Measurements from ENCODE around the gene TMEM51.

TMEM51 gene

DNA sequence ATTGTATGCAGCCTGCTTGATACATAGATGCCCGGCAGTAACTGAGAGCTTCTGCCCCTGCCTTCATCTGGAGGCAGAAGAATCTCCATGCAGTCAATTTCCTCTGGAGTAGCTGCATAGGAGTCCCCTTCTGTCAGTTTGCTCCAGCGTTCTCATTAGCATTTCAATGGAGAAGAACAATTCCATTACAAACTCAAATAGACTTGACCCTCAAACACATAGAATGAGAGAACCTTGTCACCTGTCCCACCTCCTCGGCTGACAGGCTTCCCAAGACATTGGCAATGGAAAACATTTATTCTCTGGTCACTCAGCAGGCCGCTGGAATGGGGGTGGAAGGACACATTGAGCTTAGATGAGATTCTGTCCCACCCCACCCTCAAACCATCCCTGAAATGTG is 45.6 kb upstream of the TMEM51 start:
- DNase-seq (ENCODE audit: extremely low read depth, insufficient read length): no peak
- TF ChIP-seq, protein P1, sequence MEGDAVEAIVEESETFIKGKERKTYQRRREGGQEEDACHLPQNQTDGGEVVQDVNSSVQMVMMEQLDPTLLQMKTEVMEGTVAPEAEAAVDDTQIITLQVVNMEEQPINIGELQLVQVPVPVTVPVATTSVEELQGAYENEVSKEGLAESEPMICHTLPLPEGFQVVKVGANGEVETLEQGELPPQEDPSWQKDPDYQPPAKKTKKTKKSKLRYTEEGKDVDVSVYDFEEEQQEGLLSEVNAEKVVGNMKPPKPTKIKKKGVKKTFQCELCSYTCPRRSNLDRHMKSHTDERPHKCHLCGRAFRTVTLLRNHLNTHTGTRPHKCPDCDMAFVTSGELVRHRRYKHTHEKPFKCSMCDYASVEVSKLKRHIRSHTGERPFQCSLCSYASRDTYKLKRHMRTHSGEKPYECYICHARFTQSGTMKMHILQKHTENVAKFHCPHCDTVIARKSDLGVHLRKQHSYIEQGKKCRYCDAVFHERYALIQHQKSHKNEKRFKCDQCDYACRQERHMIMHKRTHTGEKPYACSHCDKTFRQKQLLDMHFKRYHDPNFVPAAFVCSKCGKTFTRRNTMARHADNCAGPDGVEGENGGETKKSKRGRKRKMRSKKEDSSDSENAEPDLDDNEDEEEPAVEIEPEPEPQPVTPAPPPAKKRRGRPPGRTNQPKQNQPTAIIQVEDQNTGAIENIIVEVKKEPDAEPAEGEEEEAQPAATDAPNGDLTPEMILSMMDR (IDR thresholded peaks at IDR 0.05; ENCODE audit: insufficient read depth, low read length, poor library complexity, severe bottlenecking): no peak
- H3K36me3 ChIP-seq (ENCODE audit: control insufficient read depth, insufficient read depth, low read length): no peaks in the 10 kb centered on the region

DNA sequence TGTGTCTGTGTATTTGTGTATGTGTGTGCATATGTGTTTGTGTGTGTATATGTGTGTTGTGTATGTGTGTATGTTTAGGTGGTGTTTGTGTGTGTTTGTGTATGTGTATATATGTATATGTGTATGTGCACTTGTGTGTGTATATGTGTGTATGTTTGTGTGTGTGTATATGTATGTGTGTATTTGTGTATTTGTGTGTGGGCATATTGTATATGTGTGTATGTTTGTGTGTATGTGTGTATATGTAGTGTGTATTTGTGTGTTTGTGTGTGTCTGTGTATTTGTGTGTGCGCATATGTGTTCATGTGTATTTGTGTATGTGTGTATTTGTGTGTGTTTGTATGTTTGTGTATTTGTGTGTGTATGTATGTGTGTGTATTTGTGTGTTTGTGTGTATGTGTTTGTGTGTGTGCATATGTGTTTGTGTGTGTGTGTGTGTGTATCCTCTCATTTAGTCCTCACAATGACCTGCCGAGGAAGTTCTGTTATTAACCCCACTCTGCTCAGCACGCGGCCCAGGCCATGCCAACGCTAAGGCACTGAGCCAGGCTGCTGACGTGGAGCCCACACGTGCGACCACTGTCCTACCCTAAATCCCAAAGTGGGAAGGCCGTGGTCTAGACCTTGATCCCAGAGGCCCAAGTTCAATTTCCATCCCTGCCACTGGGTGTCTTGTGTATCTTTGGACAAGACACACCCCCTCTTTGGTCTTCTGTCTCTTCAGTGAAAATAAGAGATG is 43.2 kb upstream of the TMEM51 start:
- DNase-seq (ENCODE audit: extremely low read depth, insufficient read length): no peak
- no peak overlapping the region for H3K4me3 ChIP-seq (replicated peaks; ENCODE audit: low read depth, low read length)
- H3K27me3 ChIP-seq (replicated peaks; ENCODE audit: control insufficient read depth, insufficient read depth, low read length): no peaks in the 10 kb centered on the region
- TF ChIP-seq, protein P1 (IDR thresholded peaks at IDR 0.05; ENCODE audit: insufficient read depth, low read length, poor library complexity, severe bottlenecking): no peak
- H3K36me3 ChIP-seq (ENCODE audit: control insufficient read depth, insufficient read depth, low read length): no peaks in the 10 kb centered on the region

More for the DNA sequence above, 45.6 kb upstream of the TMEM51 start:
- Histone ChIP-seq H3K27me3 (replicated peaks; ENCODE audit: control insufficient read depth, insufficient read depth, low read length) (no peaks in the 10 kb centered on the region), H3K4me3 (replicated peaks; ENCODE audit: low read depth, low read length) (no peak overlapping the region)

DNA sequence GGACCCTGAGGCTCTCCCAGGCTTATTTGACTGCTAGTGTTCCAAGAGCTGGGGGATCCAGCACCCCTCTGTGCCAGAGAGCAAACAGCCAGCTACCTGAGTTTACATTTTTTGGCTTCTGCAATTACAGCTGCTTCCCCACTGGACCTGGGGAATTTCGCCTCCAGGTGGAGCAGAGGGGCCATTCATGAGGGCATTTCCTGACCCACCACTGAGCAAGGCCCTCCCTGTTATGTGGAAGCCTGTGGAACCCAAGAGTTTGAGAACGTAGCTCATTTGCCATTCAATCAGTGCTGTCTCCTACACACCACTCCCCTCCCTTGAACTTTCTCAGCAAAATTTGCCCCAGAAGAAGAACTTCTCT is 42.7 kb upstream of the TMEM51 start:
- TF ChIP-seq, protein P1 (IDR thresholded peaks at IDR 0.05; ENCODE audit: insufficient read depth, low read length, poor library complexity, severe bottlenecking): no peak
- Histone ChIP-seq H3K27me3 (replicated peaks; ENCODE audit: control insufficient read depth, insufficient read depth, low read length) (no peaks in the 10 kb centered on the region), H3K4me3 (replicated peaks; ENCODE audit: low read depth, low read length) (no peak overlapping the region), H3K36me3 (ENCODE audit: control insufficient read depth, insufficient read depth, low read length) (no peaks in the 10 kb centered on the region)
- DNase-seq (ENCODE audit: extremely low read depth, insufficient read length): no peak

DNA sequence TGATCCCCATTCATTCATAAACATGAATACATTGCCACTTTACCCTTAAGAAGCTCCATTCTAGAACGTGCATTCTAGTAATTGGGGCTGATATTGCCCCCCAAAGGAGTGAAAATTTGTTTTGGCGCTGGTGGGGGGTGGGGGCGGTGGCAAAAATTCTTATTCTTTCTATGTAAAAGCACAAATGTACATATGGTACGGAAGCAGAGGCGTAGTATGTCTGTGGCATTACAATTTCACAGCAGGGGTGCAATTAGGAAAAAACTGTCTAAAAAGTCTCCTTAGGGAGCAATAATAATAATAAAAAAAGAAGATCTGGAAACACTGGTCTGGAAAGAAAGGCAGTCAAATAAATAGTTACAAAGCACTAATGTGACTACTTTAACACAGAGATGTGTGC is 40.4 kb upstream of the TMEM51 start:
- no peak for DNase-seq (ENCODE audit: extremely low read depth, insufficient read length)
- H3K27me3 ChIP-seq (replicated peaks; ENCODE audit: control insufficient read depth, insufficient read depth, low read length): 0 out of 2 replicates have a peak, but pooled peaks cover 2% of the 10 kb centered on the region
- TF ChIP-seq, protein P1 (IDR thresholded peaks at IDR 0.05; ENCODE audit: insufficient read depth, low read length, poor library complexity, severe bottlenecking): no peak
- no peaks in the 10 kb centered on the region for H3K36me3 ChIP-seq (ENCODE audit: control insufficient read depth, insufficient read depth, low read length)
- H3K4me3 ChIP-seq (replicated peaks; ENCODE audit: low read depth, low read length): no peak overlapping the region

DNA sequence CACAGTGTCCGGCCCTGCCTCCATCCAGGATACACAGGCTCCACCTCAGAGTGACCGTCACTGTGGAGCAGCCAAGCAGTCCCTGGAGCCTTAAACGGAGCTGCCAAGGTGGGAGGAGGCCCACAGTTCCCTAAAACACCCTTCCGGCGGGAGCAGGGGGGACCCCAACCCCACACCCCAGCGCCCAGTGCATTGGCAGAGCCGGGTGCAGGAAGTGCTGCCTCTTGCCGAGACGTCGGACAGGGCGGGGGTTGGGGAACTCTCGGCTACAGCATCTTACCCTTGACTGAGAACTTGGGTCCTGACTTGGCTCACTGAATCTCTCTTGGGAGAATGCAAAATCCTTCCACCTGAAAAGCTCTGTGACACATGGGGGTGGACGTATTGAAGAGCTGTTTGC is 38.7 kb upstream of the TMEM51 start:
- H3K27me3 ChIP-seq (replicated peaks; ENCODE audit: control insufficient read depth, insufficient read depth, low read length): peaks cover 2% of the 10 kb centered on the region; the same call in 1 of the 2 replicates
- TF ChIP-seq, protein P1 (IDR thresholded peaks at IDR 0.05; ENCODE audit: insufficient read depth, low read length, poor library complexity, severe bottlenecking): no peak
- no peak overlapping the region for H3K4me3 ChIP-seq (replicated peaks; ENCODE audit: low read depth, low read length)

More for the DNA sequence above, 38.7 kb upstream of the TMEM51 start:
- no peaks in the 10 kb centered on the region for H3K36me3 ChIP-seq (ENCODE audit: control insufficient read depth, insufficient read depth, low read length)
- no peak for DNase-seq (ENCODE audit: extremely low read depth, insufficient read length)

All from GM06990 (cell line).